CD4-positive, CD25-positive, alpha-beta regulatory T cell (primary cell): ENCODE measurements around the gene PARP3. TPM values are rescaled to one million over a fixed set of nuclear protein-coding genes. Genes with fewer than 3 reads are reported as not detected.

Experiments
- ATAC-seq, 2 donors: fragments of 150-1000 bp; cut with Tn5 transposase; one replicate each; pipeline ENCODE4 v1.10.0; 2021; ENCODE audit warnings: low read depth in 2 of 2, moderate number of reproducible peaks in 2 of 2, moderate library complexity in 1 of 2
- DNase-seq, 3 donors: peaks; one replicate each; pipeline versions ENCODE4 v3.0.0 to v3.0.0-alpha.2; 2012 to 2022; ENCODE audit warnings: mixed read lengths in 1 of 3
- H3K27ac ChIP-seq: one replicate; pipeline ENCODE4 v1.7.0; 2013; ENCODE audit warnings: mild to moderate bottlenecking, low read length; ENCODE audit not compliant: insufficient read depth, poor library complexity, severe bottlenecking
- H3K27me3 ChIP-seq: one replicate; pipeline ENCODE4 v1.7.0; 2013; ENCODE audit warnings: low read length; ENCODE audit not compliant: control insufficient read depth, insufficient read depth
- H3K36me3 ChIP-seq: one replicate; pipeline ENCODE4 v1.7.0; 2013; ENCODE audit warnings: mild to moderate bottlenecking, low read length, moderate library complexity; ENCODE audit not compliant: control insufficient read depth, insufficient read depth
- H3K4me1 ChIP-seq: 2 replicates; pipeline ENCODE4 v1.7.0; 2013; ENCODE audit warnings: mild to moderate bottlenecking, low read length; ENCODE audit not compliant: insufficient read depth, control insufficient read depth, poor library complexity, severe bottlenecking
- H3K4me3 ChIP-seq: one replicate; pipeline ENCODE4 v1.7.0; 2013; ENCODE audit warnings: low read depth, mild to moderate bottlenecking, low read length, moderate library complexity
- H3K9me3 ChIP-seq, 2 experiments: 1 replicate in 1 of 2; 2 replicates in 1 of 2; pipeline ENCODE4 v1.7.0; 2013; ENCODE audit warnings: low read length in 2 of 2, mild to moderate bottlenecking in 1 of 2, moderate library complexity in 1 of 2; ENCODE audit not compliant: control insufficient read depth in 2 of 2
- H3K27ac Mint-ChIP-seq, 3 donors: one replicate each; pipeline ENCODE4 v1.8.0; 2020 to 2022; ENCODE audit warnings: mild to moderate bottlenecking in 3 of 3, mixed read lengths in 3 of 3, moderate library complexity in 2 of 3
- H3K27me3 Mint-ChIP-seq: one replicate; pipeline ENCODE4 v1.8.0; 2022; ENCODE audit warnings: mild to moderate bottlenecking, mixed read lengths
- H3K36me3 Mint-ChIP-seq: one replicate; pipeline ENCODE4 v1.8.0; 2020; ENCODE audit warnings: mixed read lengths
- H3K4me1 Mint-ChIP-seq, 4 donors: one replicate each; pipeline ENCODE4 v1.8.0; 2020 to 2022; ENCODE audit warnings: mixed read lengths in 4 of 4, mild to moderate bottlenecking in 1 of 4
- H3K4me3 Mint-ChIP-seq, 4 donors: one replicate each; pipeline ENCODE4 v1.8.0; 2020 to 2022; ENCODE audit warnings: mild to moderate bottlenecking in 4 of 4, mixed read lengths in 4 of 4, moderate library complexity in 3 of 4
- H3K9me3 Mint-ChIP-seq, 7 donors: one replicate each; pipeline ENCODE4 v1.8.0; 2020 to 2022; ENCODE audit warnings: mixed read lengths in 7 of 7, mild to moderate bottlenecking in 3 of 7, moderate library complexity in 2 of 7
- polyA plus RNA-seq, 4 donors: library from polyadenylated mRNA; unstranded; fragments of 300-500 nt; fragmentation: Illumina TruSeq; gene quantifications; one replicate each; pipeline ENCODE4 v1.2.3, GENCODE V29; 2021
- total RNA-seq: library from RNA; stranded (reverse); gene quantifications from one replicate; pipeline ENCODE4 v1.2.3, GENCODE V29; 2022

PARP3 gene
- total and polyA plus RNA-seq, 5 donors from 2014 or later = 2.9 to 6.4 (median 4.0) TPM

DNA sequence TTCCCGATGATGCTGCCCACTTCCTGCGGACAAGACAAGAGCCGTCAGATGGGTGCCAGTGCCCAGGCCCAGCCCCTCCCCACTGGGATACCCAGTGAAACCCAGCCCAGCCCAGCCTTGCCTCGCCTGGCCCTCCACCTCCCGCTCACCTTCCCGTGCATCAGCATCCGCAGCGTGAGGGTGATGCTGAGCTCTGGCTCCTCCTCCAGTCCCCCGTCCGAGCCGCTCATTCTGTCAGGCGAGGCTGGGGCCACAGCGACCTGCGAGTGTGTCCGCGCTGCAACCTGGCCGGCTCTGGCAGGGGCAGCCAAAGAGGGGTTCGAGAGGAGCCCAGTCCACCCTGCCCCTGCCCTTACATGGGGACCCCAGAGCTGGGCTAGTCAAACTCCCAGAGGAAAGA lies 18.8 kb downstream of the PARP3 start:
- no peak for DNase-seq
- Histone ChIP-seq H3K27ac (no peak overlapping the region), H3K4me1 (peaks cover 12% of the 10 kb centered on the region), H3K4me3 (no peak overlapping the region), H3K27me3 (no peaks in the 10 kb centered on the region), H3K36me3 (no peaks in the 10 kb centered on the region), H3K9me3 (no peaks in the 10 kb centered on the region)
- H3K4me3 Mint-ChIP-seq = peak overlapping the region in 1 of 4 donors; percentile 54
- no peak for ATAC-seq
- peaks cover 0 to 18% (median 8%) of the 10 kb centered on the region in 4 donors for H3K4me1 Mint-ChIP-seq
- peaks cover 11% of the 10 kb centered on the region for H3K27me3 Mint-ChIP-seq
- peaks cover 4% of the 10 kb centered on the region for H3K36me3 Mint-ChIP-seq
- H3K27ac Mint-ChIP-seq = peak overlapping the region in 1 of 3 donors; percentile 51
- no peaks in the 10 kb centered on the region for H3K9me3 Mint-ChIP-seq

DNA sequence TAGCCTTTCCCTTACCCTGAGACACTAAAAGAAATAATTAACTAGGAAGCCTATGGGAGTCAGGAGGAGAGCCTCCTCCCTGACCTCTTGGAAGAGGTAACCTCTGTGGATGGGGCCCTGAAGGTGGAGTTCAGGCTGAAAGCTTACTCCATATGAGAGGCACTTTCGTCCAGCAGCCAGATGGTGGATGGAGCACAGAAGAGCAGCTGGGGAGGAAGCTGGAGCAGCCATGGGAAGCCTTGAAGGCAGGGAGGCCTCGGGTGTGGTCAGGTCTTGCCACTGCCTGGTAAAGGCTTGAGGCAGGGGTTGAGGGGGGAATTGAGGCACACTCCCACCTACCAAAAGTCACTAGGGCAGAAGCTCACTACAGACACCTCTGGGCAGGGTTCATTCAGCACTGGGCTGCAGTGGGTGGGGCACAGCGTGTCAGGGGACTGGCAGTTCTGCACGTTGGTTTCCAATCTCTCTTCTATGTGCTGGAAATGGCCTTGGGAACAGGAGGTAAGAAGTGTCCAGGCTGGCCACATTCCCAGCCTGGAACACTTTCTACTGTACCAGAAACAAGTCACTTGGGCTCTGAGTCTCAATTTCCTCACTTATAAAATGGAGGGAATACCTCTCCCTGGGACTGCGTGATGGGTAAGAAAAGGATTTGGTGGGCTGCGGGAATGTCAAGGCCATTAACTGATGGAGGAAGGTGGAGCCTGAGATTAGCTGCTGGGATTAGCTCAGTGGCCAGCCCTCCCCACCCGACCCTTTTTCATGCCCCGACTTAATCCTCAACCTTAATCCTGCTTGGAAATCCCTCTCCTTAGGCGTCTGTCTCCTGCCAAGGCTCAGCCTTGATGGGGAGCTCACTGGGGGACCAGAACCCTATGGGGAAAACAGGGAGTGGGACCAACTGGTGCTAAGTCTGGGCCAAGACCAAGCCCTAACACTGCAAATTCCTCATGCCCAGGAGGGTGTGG lies 19.7 kb downstream of the PARP3 start:
- Histone ChIP-seq H3K4me3 (no peak overlapping the region), H3K27me3 (no peaks in the 10 kb centered on the region), H3K27ac (no peak overlapping the region), H3K9me3 (no peaks in the 10 kb centered on the region), H3K4me1 (peaks cover 12% of the 10 kb centered on the region), H3K36me3 (no peaks in the 10 kb centered on the region)
- peak overlapping the region in 1 of 4 donors; percentile 38 for H3K4me3 Mint-ChIP-seq
- H3K27ac Mint-ChIP-seq = peak overlapping the region in 1 of 3 donors; percentile 42
- H3K4me1 Mint-ChIP-seq = peaks cover 0 to 20% (median 8%) of the 10 kb centered on the region in 4 donors
- peaks cover 8% of the 10 kb centered on the region for H3K27me3 Mint-ChIP-seq
- peaks cover 4% of the 10 kb centered on the region for H3K36me3 Mint-ChIP-seq
- no peak for DNase-seq
- ATAC-seq = no peak
- H3K9me3 Mint-ChIP-seq = no peaks in the 10 kb centered on the region

DNA sequence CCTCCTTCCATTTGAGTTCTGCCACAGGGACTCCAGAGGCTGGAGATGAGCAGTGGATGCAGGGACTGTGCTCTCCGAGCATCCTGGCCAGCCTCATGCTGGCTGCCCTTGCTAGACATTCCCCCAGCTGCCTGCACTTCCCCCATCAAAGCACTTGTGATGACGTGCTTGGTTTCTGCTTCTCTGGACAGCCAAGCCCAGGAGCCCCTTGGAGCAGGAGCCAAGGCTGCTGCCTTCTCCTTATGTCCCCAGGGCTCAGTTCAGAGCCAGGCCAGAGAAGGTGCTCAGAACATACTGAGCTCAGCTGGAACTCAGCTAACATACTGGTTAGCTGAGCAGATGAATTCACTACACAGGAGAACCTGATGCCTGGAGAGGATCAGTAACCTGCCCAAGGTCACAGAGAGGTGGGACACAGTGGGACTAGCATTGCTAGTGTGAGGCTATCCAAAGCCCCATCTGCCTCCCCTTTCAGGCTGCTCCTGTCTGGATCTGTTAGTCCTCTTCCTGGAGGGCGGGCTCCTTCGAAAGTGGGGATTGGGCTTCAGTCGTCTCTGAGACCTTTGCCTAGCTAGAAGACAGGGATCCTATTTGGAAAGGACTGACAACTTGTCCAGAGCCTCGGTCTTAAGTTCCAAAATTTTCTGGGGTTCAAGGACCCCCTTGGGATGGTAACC lies 20.8 kb downstream of the PARP3 start:
- ATAC-seq (no peak), DNase-seq (no peak)
- H3K36me3 Mint-ChIP-seq = peaks cover 4% of the 10 kb centered on the region
- Histone ChIP-seq H3K27me3 (no peaks in the 10 kb centered on the region), H3K36me3 (no peaks in the 10 kb centered on the region), H3K9me3 (no peaks in the 10 kb centered on the region), H3K4me3 (no peak overlapping the region), H3K27ac (no peak overlapping the region), H3K4me1 (peaks cover 18% of the 10 kb centered on the region)
- H3K9me3 Mint-ChIP-seq = no peaks in the 10 kb centered on the region
- H3K4me1 Mint-ChIP-seq = peaks cover 0 to 23% (median 8%) of the 10 kb centered on the region in 4 donors
- H3K27me3 Mint-ChIP-seq = peaks cover 5% of the 10 kb centered on the region
- no peak overlapping the region for H3K27ac Mint-ChIP-seq
- no peak overlapping the region for H3K4me3 Mint-ChIP-seq

DNA sequence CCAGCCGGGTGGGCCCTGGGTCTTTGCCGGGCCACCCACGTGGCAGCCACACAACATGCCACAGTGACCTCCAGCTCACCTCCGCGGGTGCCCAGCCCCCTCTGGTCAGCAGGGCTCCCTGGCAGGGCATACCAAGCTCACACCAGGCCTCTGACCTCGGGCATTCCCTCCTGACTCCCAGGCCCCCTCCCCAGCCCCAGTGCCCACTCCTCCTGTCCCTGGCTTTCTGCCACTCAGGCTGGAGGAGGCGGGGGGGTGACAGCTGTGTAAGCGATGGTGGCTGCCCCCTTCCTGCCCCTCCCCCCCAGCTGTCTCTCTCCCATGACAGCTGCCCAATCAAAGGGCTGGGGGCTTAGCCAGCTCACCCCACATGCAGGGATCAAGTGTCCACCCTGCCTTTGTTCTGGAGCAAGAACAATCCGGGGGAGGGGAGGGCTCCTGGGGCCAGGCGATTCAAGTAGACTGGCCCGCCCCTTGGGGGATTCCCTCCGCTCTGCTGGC lies 21.8 kb downstream of the PARP3 start:
- Histone ChIP-seq H3K36me3 (no peaks in the 10 kb centered on the region), H3K27me3 (no peaks in the 10 kb centered on the region), H3K9me3 (no peaks in the 10 kb centered on the region), H3K4me1 (peaks cover 22% of the 10 kb centered on the region), H3K4me3 (no peak overlapping the region), H3K27ac (no peak overlapping the region)
- Mint-ChIP-seq H3K4me1 (peaks cover 0 to 33% (median 9%) of the 10 kb centered on the region in 4 donors), H3K27me3 (no peaks in the 10 kb centered on the region), H3K4me3 (peak overlapping the region in 1 of 4 donors; percentile 32), H3K27ac (no peak overlapping the region), H3K9me3 (no peaks in the 10 kb centered on the region), H3K36me3 (no peaks in the 10 kb centered on the region)
- no peak for DNase-seq
- no peak for ATAC-seq

DNA sequence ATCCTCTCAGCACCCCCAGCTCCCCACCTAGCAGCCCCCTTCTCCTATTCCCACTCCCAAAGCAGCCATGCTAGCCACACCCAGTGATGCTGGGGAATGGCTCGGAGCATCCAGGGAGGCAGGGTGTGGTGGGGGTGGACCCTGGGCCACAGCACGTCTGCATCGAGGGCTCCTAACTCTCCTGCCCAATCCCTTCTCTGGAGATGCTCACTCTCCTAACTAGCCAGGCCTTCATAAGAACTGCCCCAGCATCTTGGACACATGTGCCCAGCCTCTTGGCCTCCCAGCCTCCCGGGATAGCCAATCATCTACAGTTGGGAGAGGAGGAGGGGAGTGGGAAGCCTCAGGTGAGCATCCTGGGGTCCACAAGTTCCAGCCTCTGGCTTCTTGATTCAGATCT lies 22.4 kb downstream of the PARP3 start:
- Histone ChIP-seq H3K4me1 (peaks cover 22% of the 10 kb centered on the region), H3K36me3 (no peaks in the 10 kb centered on the region), H3K27me3 (no peaks in the 10 kb centered on the region), H3K4me3 (no peak overlapping the region), H3K27ac (no peak overlapping the region), H3K9me3 (no peaks in the 10 kb centered on the region)
- Mint-ChIP-seq H3K27ac (peak overlapping the region in 1 of 3 donors; percentile 65), H3K4me1 (peaks cover 0 to 34% (median 10%) of the 10 kb centered on the region in 4 donors), H3K36me3 (no peaks in the 10 kb centered on the region), H3K27me3 (no peaks in the 10 kb centered on the region), H3K9me3 (no peaks in the 10 kb centered on the region), H3K4me3 (peak overlapping the region in 2 of 4 donors; percentile 32 to 61)
- DNase-seq (no peak), ATAC-seq (no peak)

DNA sequence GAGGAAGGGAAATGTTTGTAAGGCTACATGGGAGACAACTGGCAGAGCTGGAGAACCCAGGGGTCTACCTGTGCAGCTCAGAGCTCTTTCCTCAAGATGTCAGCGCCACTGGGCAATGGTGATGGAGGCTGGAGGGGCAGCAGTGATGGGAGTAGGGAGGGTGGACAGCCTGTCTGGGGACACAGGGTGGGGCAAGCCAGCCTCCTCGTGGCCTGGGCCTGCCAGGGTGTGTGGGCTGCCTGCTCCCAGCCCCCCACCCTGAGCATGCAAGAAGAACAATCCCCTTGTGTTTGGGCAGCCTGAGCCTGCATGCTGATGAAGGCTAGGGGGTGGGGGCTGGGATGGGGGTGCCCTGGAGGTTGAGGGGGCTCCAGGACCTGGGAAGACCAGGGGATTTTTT lies 23.9 kb downstream of the PARP3 start:
- H3K4me3 ChIP-seq = no peak overlapping the region
- no peak overlapping the region for H3K27ac ChIP-seq
- Mint-ChIP-seq H3K27ac (peak overlapping the region in 1 of 3 donors; percentile 46), H3K36me3 (no peaks in the 10 kb centered on the region), H3K4me3 (peak overlapping the region; percentile 36 to 94 (median 79)), H3K9me3 (no peaks in the 10 kb centered on the region), H3K4me1 (peaks cover 0 to 43% (median 12%) of the 10 kb centered on the region in 4 donors), H3K27me3 (no peaks in the 10 kb centered on the region)
- DNase-seq = no peak
- no peaks in the 10 kb centered on the region for H3K9me3 ChIP-seq
- no peaks in the 10 kb centered on the region for H3K36me3 ChIP-seq
- ATAC-seq = no peak
- peaks cover 22% of the 10 kb centered on the region for H3K4me1 ChIP-seq
- H3K27me3 ChIP-seq = no peaks in the 10 kb centered on the region

DNA sequence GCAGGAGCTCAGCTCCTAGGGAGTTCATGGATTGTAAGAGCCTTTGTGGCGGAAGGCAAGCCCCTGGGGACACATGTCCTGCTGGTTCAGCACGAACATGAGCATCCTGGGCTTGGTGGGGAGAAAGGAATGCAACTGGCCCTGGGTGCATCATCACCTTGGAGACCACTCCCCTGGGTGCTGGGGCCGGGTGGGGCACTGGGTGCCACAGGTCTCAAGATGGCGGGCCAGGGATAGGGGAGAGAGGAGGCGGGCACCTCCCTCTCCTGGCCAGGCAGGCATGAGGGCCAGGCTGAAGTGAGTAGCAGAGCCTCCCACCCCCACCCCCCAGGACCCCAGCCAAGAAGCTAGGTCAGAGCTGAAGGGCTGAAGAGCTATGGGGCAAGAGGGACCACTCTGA lies 24.3 kb downstream of the PARP3 start:
- H3K4me3 Mint-ChIP-seq = peak overlapping the region; percentile 82 to 88 (median 86)
- ATAC-seq (no peak), DNase-seq (no peak)
- peak overlapping the region; percentile 56 to 77 (median 65) for H3K27ac Mint-ChIP-seq
- Histone ChIP-seq H3K9me3 (no peaks in the 10 kb centered on the region), H3K4me3 (peak overlapping the region; percentile 59), H3K27me3 (no peaks in the 10 kb centered on the region), H3K27ac (no peak overlapping the region), H3K4me1 (peaks cover 22% of the 10 kb centered on the region), H3K36me3 (no peaks in the 10 kb centered on the region)
- H3K9me3 Mint-ChIP-seq = no peaks in the 10 kb centered on the region
- no peaks in the 10 kb centered on the region for H3K27me3 Mint-ChIP-seq
- H3K36me3 Mint-ChIP-seq = no peaks in the 10 kb centered on the region
- H3K4me1 Mint-ChIP-seq = peaks cover 0 to 47% (median 14%) of the 10 kb centered on the region in 4 donors
